Smooth muscle cell (in vitro differentiated cells): ENCODE measurements around the gene SZRD1. TPM values are rescaled to one million over a fixed set of nuclear protein-coding genes. Genes with fewer than 3 reads are reported as not detected.

Source experiments
- DNase-seq: peaks from one replicate; lab custom pipeline; 2025; ENCODE audit not compliant: unreplicated experiment; lab: John Stamatoyannopoulos, UW
- H2AFZ ChIP-seq: fragments of 200-600 bp; sonication (generic); 2 replicates; pipeline ENCODE4 v1.6.0; 2016; ENCODE audit warnings: antibody characterized with exemption, low read depth, mild to moderate bottlenecking
- H3F3A ChIP-seq: fragments of 200-600 bp; sonication (generic); 2 replicates; pipeline ENCODE4 v1.6.0; 2017; ENCODE audit warnings: antibody characterized with exemption, low read depth
- H3K27ac ChIP-seq: fragments of 200-600 bp; sonication (generic); 2 replicates; pipeline ENCODE4 v1.5.1; 2016; ENCODE audit warnings: low read depth, mild to moderate bottlenecking
- H3K27me3 ChIP-seq: fragments of 200-600 bp; sonication (generic); 2 replicates; pipeline ENCODE4 v1.6.1; 2016; ENCODE audit warnings: low read depth, mild to moderate bottlenecking
- H3K36me3 ChIP-seq: fragments of 200-600 bp; sonication (generic); 2 replicates; pipeline ENCODE4 v1.5.1; 2016; ENCODE audit warnings: low read depth
- H3K4me1 ChIP-seq: fragments of 200-600 bp; sonication (generic); 2 replicates; pipeline ENCODE4 v1.5.1; 2016; ENCODE audit warnings: low read depth
- H3K4me2 ChIP-seq: fragments of 200-600 bp; sonication (generic); 2 replicates; pipeline ENCODE4 v1.6.0; 2016; ENCODE audit warnings: mild to moderate bottlenecking
- H3K4me3 ChIP-seq: fragments of 200-600 bp; sonication (generic); 2 replicates; pipeline ENCODE4 v1.5.1; 2016; ENCODE audit warnings: mild to moderate bottlenecking
- H3K79me2 ChIP-seq: fragments of 200-600 bp; sonication (generic); 2 replicates; pipeline ENCODE4 v1.6.0; 2016; ENCODE audit warnings: low read depth, mild to moderate bottlenecking
- H3K9ac ChIP-seq: fragments of 200-600 bp; sonication (generic); 2 replicates; pipeline ENCODE4 v1.6.0; 2016; ENCODE audit warnings: low read depth
- H3K9me3 ChIP-seq: fragments of 200-600 bp; sonication (generic); replicated peaks from 2 replicates; pipeline ENCODE4 v1.5.1; 2016; ENCODE audit warnings: low read depth
- H4K20me1 ChIP-seq: fragments of 200-600 bp; sonication (generic); 2 replicates; pipeline ENCODE4 v1.6.0; 2016; ENCODE audit warnings: low read depth
- CTCF ChIP-seq: fragments of 200-600 bp; sonication (generic); IDR thresholded peaks from 2 replicates; pipeline ENCODE4 v1.5.1; 2017; ENCODE audit warnings: borderline replicate concordance, mild to moderate bottlenecking, antibody characterized with exemption; ENCODE audit not compliant: insufficient read depth, poor library complexity, severe bottlenecking
- WGBS: methylation state at CpG from one replicate; pipeline ENCODE4 v1.1.7; 2016; ENCODE audit warnings: low lambda C conversion rate; 5-methylcytosine and 5-hydroxymethylcytosine counted together
- polyA plus RNA-seq: library from polyadenylated mRNA; unstranded; fragments of >200 nt; fragmentation: Nextera tagmentation; extraction: Ambion mirVana; gene quantifications from 2 replicates; pipeline ENCODE4 v1.2.1, GENCODE V29; 2016
- total RNA-seq: library from RNA; depleted of rRNA; stranded (reverse); fragments of >200 nt; gene quantifications from 2 replicates; pipeline ENCODE4 v1.2.3, GENCODE V29; 2014

SZRD1 gene
- total and polyA plus RNA-seq, 2 experiments from 2014 or later = 45.3 to 56.4 TPM

DNA sequence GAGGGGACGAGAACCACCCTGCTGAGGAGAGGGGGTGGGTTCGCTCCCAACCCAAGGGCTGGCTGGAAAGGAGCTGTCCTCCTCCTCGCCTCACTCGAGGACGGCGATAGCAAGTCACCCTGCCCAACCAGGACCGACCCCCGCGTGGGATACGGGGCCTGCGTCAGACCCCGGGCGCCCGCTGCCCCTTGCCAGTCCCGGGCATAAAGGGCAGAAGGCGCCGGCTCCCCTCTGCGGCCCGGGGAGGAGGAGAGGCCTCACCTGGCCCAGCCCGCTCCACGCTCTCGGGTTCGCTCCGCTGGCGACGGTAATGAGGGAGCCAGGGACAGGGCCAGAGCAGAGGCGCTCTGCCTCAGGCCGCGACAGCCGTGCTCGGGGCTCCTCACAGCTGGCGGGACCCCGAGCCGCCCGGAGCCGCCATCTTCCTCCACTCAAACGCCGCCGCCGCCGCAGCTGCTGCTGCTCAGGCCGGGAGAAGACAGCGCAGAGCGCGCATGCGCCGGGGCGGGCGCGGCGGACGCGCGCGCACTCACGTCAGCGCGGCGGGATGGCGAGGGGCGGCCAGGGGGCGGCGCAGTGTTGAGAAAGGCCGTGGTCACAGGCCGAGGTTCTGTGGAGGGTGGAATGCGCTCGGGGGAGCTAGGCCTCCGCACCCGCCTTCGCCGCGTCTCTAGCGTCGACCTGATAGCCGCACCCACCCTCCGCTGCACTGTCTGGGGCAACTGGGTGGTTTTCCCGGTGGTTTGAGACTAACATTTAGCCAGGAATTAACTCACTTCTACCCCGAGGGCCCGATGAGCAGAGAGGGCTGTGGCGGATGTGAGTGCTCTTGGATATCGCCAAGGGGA lies 14.8 kb upstream of the SZRD1 start, which contains the start of gene FBXO42:
FBXO42 (minus strand) TSS at position 487 of the 848 bp plus-strand sequence. CDS start 37,062 bp downstream, outside the sequence.
- Histone ChIP-seq H3F3A (no peaks in the 10 kb centered on the region), H3K4me3 (peak within 1 kb of the TSS; percentile 97), H3K4me2 (peak within 1 kb of the TSS; percentile 94), H4K20me1 (peaks cover 39% of the 10 kb centered on the region), H3K9me3 (no peaks in the 10 kb centered on the region), H3K4me1 (peaks cover 18% of the 10 kb centered on the region), H3K27me3 (no peaks in the 10 kb centered on the region), H3K27ac (peak within 1 kb of the TSS; percentile 93), H2AFZ (peak within 1 kb of the TSS; percentile 87), H3K9ac (peak within 1 kb of the TSS; percentile 96), H3K36me3 (no peaks in the 10 kb centered on the region), H3K79me2 (peaks cover 47% of the 10 kb centered on the region)
- WGBS = 1% methylated on average over 79 of the region's 81 CpGs
- peak; percentile 78 for DNase-seq
- TF ChIP-seq CTCF = peak; percentile 20

- no peaks in the 10 kb centered on the region for H3K27me3 ChIP-seq
- no peaks in the 10 kb centered on the region for H3K36me3 ChIP-seq
- DNase-seq = no peak
- H2AFZ ChIP-seq = peak overlapping the region; percentile 79
- H3K79me2 ChIP-seq = peaks cover 40% of the 10 kb centered on the region
- peak overlapping the region; percentile 93 for H3K27ac ChIP-seq
- H3F3A ChIP-seq = no peaks in the 10 kb centered on the region
- TF ChIP-seq CTCF = no peak
- H3K4me2 ChIP-seq = peak overlapping the region; percentile 94
- H3K9ac ChIP-seq = peak overlapping the region; percentile 96
- peaks cover 18% of the 10 kb centered on the region for H3K4me1 ChIP-seq
- H3K9me3 ChIP-seq = no peaks in the 10 kb centered on the region
- peaks cover 31% of the 10 kb centered on the region for H4K20me1 ChIP-seq
- 69% methylated on average over 11 of the region's 11 CpGs for WGBS
- H3K4me3 ChIP-seq = peak overlapping the region; percentile 97
Observed at GRCh38 chr1:16352842-16353535, 14.1 kb upstream of the SZRD1 start.

DNA sequence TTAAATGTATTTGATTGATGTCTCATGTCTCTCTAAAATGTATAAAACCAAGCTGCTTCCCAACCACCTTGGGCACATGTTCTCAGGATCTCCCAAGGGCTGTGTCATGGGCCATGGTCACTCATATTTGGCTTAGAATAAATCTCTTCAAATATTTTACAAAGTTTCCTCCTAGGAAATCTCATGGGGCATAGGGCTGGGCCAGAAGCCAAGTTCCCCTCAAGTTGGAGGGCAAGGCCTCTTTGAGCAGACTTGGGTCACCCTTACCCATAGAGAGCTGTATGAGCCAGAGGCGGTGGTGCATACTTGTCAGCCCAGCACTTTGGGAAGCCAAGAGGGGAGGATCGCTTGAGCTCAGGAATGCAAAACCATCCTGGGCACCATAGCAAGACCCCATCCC lies 12.4 kb upstream of the SZRD1 start:
- H3K79me2 ChIP-seq = peaks cover 26% of the 10 kb centered on the region

More for the DNA sequence above, 12.4 kb upstream of the SZRD1 start:
- DNase-seq = no peak
- H3K4me2 ChIP-seq = no peak overlapping the region
- no peak overlapping the region for H3K9ac ChIP-seq
- H3K27me3 ChIP-seq = no peaks in the 10 kb centered on the region
- H3K4me1 ChIP-seq = peaks cover 12% of the 10 kb centered on the region
- H4K20me1 ChIP-seq = peaks cover 15% of the 10 kb centered on the region
- no peak overlapping the region for H3K4me3 ChIP-seq
- TF ChIP-seq CTCF = no peak
- H3K9me3 ChIP-seq = no peaks in the 10 kb centered on the region
- no peaks in the 10 kb centered on the region for H3K36me3 ChIP-seq
- no peak overlapping the region for H3K27ac ChIP-seq
- no peak overlapping the region for H2AFZ ChIP-seq
- WGBS = 91% methylated on average over 2 of the region's 2 CpGs
- H3F3A ChIP-seq = no peaks in the 10 kb centered on the region
